Measurements from ENCODE around the gene CRABP1. TPM values are rescaled to one million over a fixed set of nuclear protein-coding genes. Genes with fewer than 3 reads are reported as not detected.

CRABP1 gene
- total RNA-seq, 1 experiment from 2014 or later: 0.47 TPM

Other genes with a start within 250 kb of the CRABP1 start
- gene SH2D7, start 247.8 kb upstream of the CRABP1 start, total RNA-seq (2021; ENCODE audit: unreplicated experiment): not detected
- 17.3 TPM for gene CIB2, start 208.9 kb upstream of the CRABP1 start, total RNA-seq (2021; ENCODE audit: unreplicated experiment)
- gene IDH3A, start 191.0 kb upstream of the CRABP1 start, total RNA-seq (2021; ENCODE audit: unreplicated experiment): 115 TPM
- 0.71 TPM for gene ACSBG1, start 105.8 kb upstream of the CRABP1 start, total RNA-seq (2021; ENCODE audit: unreplicated experiment)
- gene DNAJA4, start 75.8 kb upstream of the CRABP1 start, total RNA-seq (2021; ENCODE audit: unreplicated experiment): 66.6 TPM
- 57.1 TPM for gene SKIC8, start 40.7 kb upstream of the CRABP1 start, total RNA-seq (2021; ENCODE audit: unreplicated experiment)
- 57.6 TPM for gene IREB2, start 97.9 kb downstream of the CRABP1 start, total RNA-seq (2021; ENCODE audit: unreplicated experiment)
- gene HYKK, start 167.2 kb downstream of the CRABP1 start, total RNA-seq (2021; ENCODE audit: unreplicated experiment): 6.2 TPM
- gene PSMA4, start 200.1 kb downstream of the CRABP1 start, total RNA-seq (2021; ENCODE audit: unreplicated experiment): 294 TPM
- gene CHRNA5, start 225.2 kb downstream of the CRABP1 start, total RNA-seq (2021; ENCODE audit: unreplicated experiment): 25.2 TPM

All from HCT116 (cell line).